GM15510 (cell line): ENCODE data around the gene CELF5.
A peak's percentile ranks its signal among the peaks of the same experiment; 100 is the strongest.

Experiments used
- POLR2A ChIP-seq: IDR thresholded peaks from 3 replicates; pipeline ENCODE4 v1.6.1; 2011; ENCODE audit warnings: borderline replicate concordance; ENCODE audit not compliant: insufficient read length; ENCODE audit errors: extremely low read depth

CELF5 gene

GRCh38 chr19:3224346-3225168 lies at the start of gene CELF5:
CELF5 (plus strand) TSS chr19:3224661; CDS start chr19:3224740, 79 bp downstream.
- TF ChIP-seq POLR2A = no peak

- no peak for TF ChIP-seq POLR2A
Measured at GRCh38 chr19:3175781-3176714, 48.4 kb upstream of the CELF5 start.

- TF ChIP-seq POLR2A = no peak
Measured at GRCh38 chr19:3176715-3177501, 47.6 kb upstream of the CELF5 start.

GRCh38 chr19:3178377-3178972 lies 46.0 kb upstream of the CELF5 start, which contains the start of gene S1PR4:
S1PR4 (plus strand) TSS chr19:3178769; CDS start chr19:3178793, 24 bp downstream.
- peak; percentile 81 for TF ChIP-seq POLR2A

GRCh38 chr19:3178973-3179738 lies 45.3 kb upstream of the CELF5 start:
- TF ChIP-seq POLR2A = no peak

GRCh38 chr19:3179739-3180293 lies 44.6 kb upstream of the CELF5 start:
- TF ChIP-seq POLR2A = no peak

- no peak for TF ChIP-seq POLR2A
Measured at GRCh38 chr19:3183721-3184641, 40.5 kb upstream of the CELF5 start.

GRCh38 chr19:3184847-3185460 lies 39.5 kb upstream of the CELF5 start:
- no peak for TF ChIP-seq POLR2A

- TF ChIP-seq POLR2A = peak; percentile 79
Measured at GRCh38 chr19:3185461-3186159, 38.9 kb upstream of the CELF5 start, which contains the start of gene NCLN. NCLN (plus strand) TSS chr19:3185930; CDS start chr19:3186031, 101 bp downstream.

GRCh38 chr19:3186160-3186688 lies 38.2 kb upstream of the CELF5 start:
- TF ChIP-seq POLR2A = no peak
